ENCODE data around the gene CALHM2.

GRCh38 chr10:103467406-103467805 is 15.2 kb upstream of the CALHM2 start:
- TF ChIP-seq BHLHE40 (IDR thresholded peaks at IDR 0.05; ENCODE audit: low read depth, low read length), result no peak
- TF ChIP-seq RAD21 (IDR thresholded peaks at IDR 0.05; ENCODE audit: low read length), result no peak
- no peak for TF ChIP-seq CTCF (conservative IDR thresholded peaks at IDR 0.05; ENCODE audit: low read depth, low read length)
- TF ChIP-seq POLR2A (IDR thresholded peaks at IDR 0.05; ENCODE audit: low read depth, low read length), result no peak
- TF ChIP-seq ELK1 (IDR thresholded peaks at IDR 0.05; ENCODE audit: borderline replicate concordance, low read depth, low read length), result no peak
- no peak for TF ChIP-seq SMC3 (IDR thresholded peaks at IDR 0.05; ENCODE audit: low read depth, low read length)
- no peak for TF ChIP-seq RCOR1 (IDR thresholded peaks at IDR 0.05; ENCODE audit: insufficient replicate concordance, low read length)
- no peak for TF ChIP-seq MAZ (IDR thresholded peaks at IDR 0.05; ENCODE audit: borderline replicate concordance, low read depth, low read length)
- TF ChIP-seq FOS (IDR thresholded peaks at IDR 0.05; ENCODE audit: low read depth, low read length), result no peak
- TF ChIP-seq NFE2L2 (IDR thresholded peaks at IDR 0.05; ENCODE audit: low read depth, low read length), result no peak
- no peak for TF ChIP-seq CEBPB (IDR thresholded peaks at IDR 0.05; ENCODE audit: low read depth, low read length)
- TF ChIP-seq MXI1 (IDR thresholded peaks at IDR 0.05; ENCODE audit: borderline replicate concordance, low read depth, low read length), result no peak
